Transverse colon (tissue), 4 donors: Measurements from ENCODE around the gene SVIL. TPM values are rescaled to one million over a fixed set of nuclear protein-coding genes. Genes with fewer than 3 reads are reported as not detected.

Experiments used
- DNase-seq: peaks from one replicate; pipeline ENCODE4 v3.0.0-alpha.2; 2019
- H3K27ac ChIP-seq, 4 donors: fragments of 200-600 bp; sonication (generic); 2 replicates each; pipeline ENCODE4 v1.5.1; 2016 to 2018; ENCODE audit warnings: inconsistent platforms in 4 of 4
- H3K27me3 ChIP-seq: fragments of 200-600 bp; sonication (generic); 2 replicates; pipeline ENCODE4 v1.5.1; 2017; ENCODE audit warnings: inconsistent platforms
- H3K36me3 ChIP-seq, 4 donors: fragments of 200-600 bp; sonication (generic); 2 replicates each; pipeline ENCODE4 v1.5.1; 2017 to 2019; ENCODE audit warnings: inconsistent platforms in 4 of 4
- H3K4me1 ChIP-seq, 4 donors: fragments of 200-600 bp; sonication (generic); 2 replicates each; pipeline ENCODE4 v1.5.1; 2017 to 2020; ENCODE audit warnings: inconsistent platforms in 4 of 4
- H3K4me3 ChIP-seq, 4 donors: fragments of 200-600 bp; sonication (generic); 1 replicate in 1 of 4; 2 replicates in 3 of 4; pipeline versions ENCODE4 v1.5.1 to v1.6.1; 2017 to 2019; ENCODE audit warnings: inconsistent platforms in 4 of 4
- H3K9me3 ChIP-seq, 2 donors: fragments of 200-600 bp; sonication (generic); 2 replicates each; pipeline ENCODE4 v1.5.1; 2017 to 2019; ENCODE audit warnings: inconsistent platforms in 2 of 2
- EP300 ChIP-seq: sonication (generic); formaldehyde crosslinking; IDR thresholded peaks from one replicate; pipeline ENCODE4 v1.6.1; 2017; ENCODE audit warnings: antibody characterized with exemption, low read depth
- POLR2A ChIP-seq: fragments of 450-650 bp; IDR thresholded peaks from one replicate; pipeline ENCODE4 v1.6.1; 2016; ENCODE audit warnings: antibody characterized with exemption, mild to moderate bottlenecking, moderate library complexity
- POLR2AphosphoS5 ChIP-seq, 3 donors: sonication (generic); formaldehyde crosslinking; IDR thresholded peaks; one replicate each; pipeline ENCODE4 v1.6.1; 2016; ENCODE audit warnings: antibody characterized with exemption in 3 of 3
- WGBS, 2 donors: methylation state at CpG; one replicate each; pipeline ENCODE4 v1.1.5; 2018; ENCODE audit warnings: low coverage in 1 of 2; 5-methylcytosine and 5-hydroxymethylcytosine counted together
- in situ Hi-C, 4 donors: fragments of 200-750 bp; cut with MboI; loops; one replicate each; pipeline versions ENCODE4 v1.15.0 to v1.15.1; 2017; ENCODE audit warnings: low sequenced_read_pairs in 3 of 4, low pct_ligation_motif_present in 1 of 4, low pct_unique_long_range_greater_than_20kb in 1 of 4
- intact Hi-C: fragments of 100-400 bp; cut with DNase I; formaldehyde crosslinking; loops from one replicate; pipeline ENCODE4 v1.15.1; 2023; ENCODE audit warnings: low total_unique reads
- total RNA-seq, 4 donors: library from RNA; depleted of rRNA; stranded (reverse); fragments of >200 nt; gene quantifications; one replicate each; pipeline ENCODE4 v1.1.0, GENCODE V29; 2016
- TF ChIP-seq, protein P1 (sequence below), 5 experiments: fragments of 200-600 bp in 3 of 5; fragments of 450-650 bp in 2 of 5; sonication (generic) in 3 of 5; IDR thresholded peaks; 1 replicate in 2 of 5; 2 replicates in 3 of 5; pipeline ENCODE4 v1.5.1; 2016 to 2017; ENCODE audit warnings: antibody characterized with exemption in 5 of 5, inconsistent platforms in 3 of 5, mild to moderate bottlenecking in 2 of 5, moderate library complexity in 1 of 5

SVIL gene
- total RNA-seq, 4 donors from 2014 or later = 146 to 192 (median 156) TPM

DNA sequence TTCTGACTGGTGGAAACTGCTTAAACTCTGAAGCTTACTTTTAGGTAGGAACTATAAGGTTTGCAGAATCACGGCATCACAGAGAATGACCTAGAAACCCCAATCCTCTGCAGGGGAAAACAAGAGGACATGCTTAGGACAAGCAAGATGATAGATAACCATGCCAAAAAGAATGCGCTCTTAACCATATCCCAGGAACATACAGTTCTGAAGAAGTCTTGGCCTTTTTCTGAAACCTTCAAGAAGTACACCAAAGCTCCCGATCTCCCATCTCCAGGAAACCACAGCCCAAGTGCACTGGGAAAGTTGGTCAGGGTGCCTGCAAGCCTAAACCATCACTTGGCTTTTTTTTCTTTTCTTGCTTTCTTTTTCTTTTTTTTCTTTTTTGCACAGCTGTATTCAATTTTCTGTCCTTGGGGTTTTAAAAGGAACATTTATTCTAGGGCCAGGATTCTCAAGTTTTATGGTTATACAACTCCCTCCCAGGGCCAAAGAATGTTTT lies 12.2 kb upstream of the SVIL start:
- Histone ChIP-seq H3K4me3 (peak overlapping the region in 3 of 4 donors; percentile 0 to 28 (median 8)), H3K9me3 (no peaks in the 10 kb centered on the region), H3K36me3 (no peaks in the 10 kb centered on the region), H3K27me3 (no peaks in the 10 kb centered on the region), H3K27ac (peak overlapping the region; percentile 83 to 86 (median 84)), H3K4me1 (peaks cover 38 to 71% (median 51%) of the 10 kb centered on the region in 4 donors)
- intact Hi-C loops = no loop called here
- TF ChIP-seq POLR2AphosphoS5 (IDR thresholded peaks at IDR 0.05) = peak in 2 of 3 donors; percentile 18 to 42
- TF ChIP-seq EP300 = no peak
- 14 to 33% methylated on average over 2 to 3 of the region's 3 CpGs for WGBS, 2 donors
- in situ Hi-C loops = no loop called here
- no peak for DNase-seq

DNA sequence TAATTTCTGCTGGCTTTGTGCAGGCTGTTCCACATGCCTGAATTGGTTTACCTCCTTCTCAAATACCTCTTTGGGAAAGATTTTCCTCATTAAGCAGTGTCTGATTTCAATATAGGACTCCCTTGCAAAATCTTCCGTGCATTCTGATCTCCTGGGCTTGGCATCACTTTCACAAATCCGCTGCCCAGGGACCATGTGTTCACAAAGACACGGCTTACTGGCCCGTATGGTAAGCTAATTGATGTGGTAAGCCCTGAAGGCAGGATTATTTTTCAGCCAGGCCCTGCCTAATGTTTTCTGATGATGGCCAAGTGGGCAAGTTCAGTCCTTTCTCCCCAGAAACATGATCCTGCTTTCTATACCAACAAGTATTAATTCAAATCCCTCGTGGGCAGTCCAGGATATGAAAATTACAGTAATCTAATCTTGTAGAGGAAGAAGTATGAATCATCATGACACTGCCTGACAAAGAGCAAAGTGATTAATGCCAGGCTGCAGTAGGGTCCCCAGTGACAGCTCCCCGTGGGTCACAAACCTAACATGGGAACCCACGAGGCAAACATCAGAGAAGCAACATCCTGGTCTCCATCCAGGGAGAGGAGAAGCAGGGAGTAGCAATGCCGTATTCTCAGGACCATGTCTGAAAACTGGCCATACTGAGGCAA lies 11.6 kb upstream of the SVIL start:
- TF ChIP-seq EP300 (no peak), POLR2A (no peak), POLR2AphosphoS5 (IDR thresholded peaks at IDR 0.05) (no peak)
- TF ChIP-seq, protein P1, sequence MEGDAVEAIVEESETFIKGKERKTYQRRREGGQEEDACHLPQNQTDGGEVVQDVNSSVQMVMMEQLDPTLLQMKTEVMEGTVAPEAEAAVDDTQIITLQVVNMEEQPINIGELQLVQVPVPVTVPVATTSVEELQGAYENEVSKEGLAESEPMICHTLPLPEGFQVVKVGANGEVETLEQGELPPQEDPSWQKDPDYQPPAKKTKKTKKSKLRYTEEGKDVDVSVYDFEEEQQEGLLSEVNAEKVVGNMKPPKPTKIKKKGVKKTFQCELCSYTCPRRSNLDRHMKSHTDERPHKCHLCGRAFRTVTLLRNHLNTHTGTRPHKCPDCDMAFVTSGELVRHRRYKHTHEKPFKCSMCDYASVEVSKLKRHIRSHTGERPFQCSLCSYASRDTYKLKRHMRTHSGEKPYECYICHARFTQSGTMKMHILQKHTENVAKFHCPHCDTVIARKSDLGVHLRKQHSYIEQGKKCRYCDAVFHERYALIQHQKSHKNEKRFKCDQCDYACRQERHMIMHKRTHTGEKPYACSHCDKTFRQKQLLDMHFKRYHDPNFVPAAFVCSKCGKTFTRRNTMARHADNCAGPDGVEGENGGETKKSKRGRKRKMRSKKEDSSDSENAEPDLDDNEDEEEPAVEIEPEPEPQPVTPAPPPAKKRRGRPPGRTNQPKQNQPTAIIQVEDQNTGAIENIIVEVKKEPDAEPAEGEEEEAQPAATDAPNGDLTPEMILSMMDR (IDR thresholded peaks at IDR 0.05) = no peak
- Histone ChIP-seq H3K36me3 (no peaks in the 10 kb centered on the region), H3K4me3 (peak overlapping the region in 1 of 4 donors; percentile 28), H3K27ac (peak overlapping the region; percentile 83 to 86 (median 84)), H3K9me3 (no peaks in the 10 kb centered on the region), H3K4me1 (peaks cover 38 to 71% (median 52%) of the 10 kb centered on the region in 4 donors), H3K27me3 (no peaks in the 10 kb centered on the region)
- no peak for DNase-seq
- 49% methylated on average over 8 of the region's 8 CpGs; no CpG with 5 or more reads in 1 of the 2 donors for WGBS, 2 donors
- in situ Hi-C loops = no loop called here
- intact Hi-C loops = no loop called here

DNA sequence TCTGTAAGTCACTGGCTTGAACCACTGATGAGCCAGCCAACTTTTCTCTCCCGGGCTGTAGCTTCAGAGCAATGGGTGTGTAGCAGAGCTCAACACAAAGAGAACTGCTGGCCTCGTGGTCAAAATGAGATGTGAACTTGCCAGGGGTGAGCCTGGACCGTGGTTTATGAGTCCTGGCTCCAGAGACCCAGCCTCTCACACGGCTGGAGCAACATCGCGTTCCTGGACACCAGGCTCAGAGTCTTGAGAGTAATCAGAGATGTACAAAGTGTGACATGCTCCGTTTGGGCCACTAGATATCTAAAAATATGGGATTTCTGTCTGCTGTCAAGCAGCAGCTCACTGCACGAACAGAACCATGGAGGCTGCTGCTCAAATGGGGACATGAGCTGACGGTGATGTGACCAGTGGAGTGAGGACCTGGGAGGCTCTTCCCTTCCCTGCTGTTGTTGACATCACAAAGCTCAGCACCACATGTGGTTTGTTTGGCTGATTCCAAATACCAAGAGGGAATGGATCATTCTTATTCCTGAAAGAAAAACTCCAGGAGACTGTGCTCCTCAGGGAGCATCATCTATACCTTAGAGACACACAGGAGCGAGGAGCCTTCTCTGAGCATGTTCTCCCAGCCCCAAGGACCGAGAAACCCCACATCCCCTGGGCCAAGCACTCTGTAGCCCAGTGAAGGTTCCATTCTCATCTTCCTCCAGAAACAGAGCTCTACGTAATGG lies 9.2 kb upstream of the SVIL start:
- H3K9me3 ChIP-seq = no peaks in the 10 kb centered on the region
- H3K4me3 ChIP-seq = no peak overlapping the region
- intact Hi-C loops (no loop called here), in situ Hi-C loops (no loop called here)
- 62% methylated on average over 12 of the region's 12 CpGs; no CpG with 5 or more reads in 1 of the 2 donors for WGBS, 2 donors
- no peak for DNase-seq
- H3K27me3 ChIP-seq = no peaks in the 10 kb centered on the region
- TF ChIP-seq EP300 = no peak
- no peak for TF ChIP-seq POLR2A
- peak in 1 of 3 donors; percentile 52 for TF ChIP-seq POLR2AphosphoS5 (IDR thresholded peaks at IDR 0.05)
- H3K27ac ChIP-seq = peak overlapping the region; percentile 83 to 86 (median 84)
- peaks cover 25 to 64% (median 44%) of the 10 kb centered on the region in 4 donors for H3K4me1 ChIP-seq
- no peaks in the 10 kb centered on the region for H3K36me3 ChIP-seq

DNA sequence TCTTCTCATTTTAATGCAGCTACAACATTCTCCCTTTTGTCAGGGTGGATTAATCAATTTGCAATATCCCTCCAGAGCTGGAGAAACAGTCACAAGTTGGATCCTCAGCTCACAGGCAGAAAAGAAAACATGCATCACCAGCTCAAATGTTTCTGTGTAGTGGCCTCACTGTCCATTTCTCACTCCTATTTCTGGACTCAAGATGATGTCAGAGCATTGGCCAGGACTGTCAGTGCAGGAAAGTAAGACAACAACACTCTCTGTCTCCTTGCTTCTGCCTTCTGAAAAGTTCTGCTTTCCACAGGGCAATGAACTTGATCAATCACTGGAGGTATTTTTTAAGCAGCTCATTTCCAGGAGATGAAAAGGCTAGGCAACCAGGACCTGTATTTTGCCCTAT lies 8.2 kb upstream of the SVIL start:
- H3K27ac ChIP-seq = peak overlapping the region; percentile 83 to 86 (median 84)
- intact Hi-C loops (no loop called here), in situ Hi-C loops (no loop called here)
- H3K36me3 ChIP-seq = no peaks in the 10 kb centered on the region
- H3K9me3 ChIP-seq = no peaks in the 10 kb centered on the region
- no peak overlapping the region for H3K4me3 ChIP-seq
- TF ChIP-seq, protein P1 (IDR thresholded peaks at IDR 0.05) = no peak
- peak in 2 of 3 donors; percentile 57 to 70 for TF ChIP-seq POLR2AphosphoS5 (IDR thresholded peaks at IDR 0.05)
- DNase-seq = no peak
- peaks cover 17 to 55% (median 35%) of the 10 kb centered on the region in 4 donors for H3K4me1 ChIP-seq
- no peaks in the 10 kb centered on the region for H3K27me3 ChIP-seq

DNA sequence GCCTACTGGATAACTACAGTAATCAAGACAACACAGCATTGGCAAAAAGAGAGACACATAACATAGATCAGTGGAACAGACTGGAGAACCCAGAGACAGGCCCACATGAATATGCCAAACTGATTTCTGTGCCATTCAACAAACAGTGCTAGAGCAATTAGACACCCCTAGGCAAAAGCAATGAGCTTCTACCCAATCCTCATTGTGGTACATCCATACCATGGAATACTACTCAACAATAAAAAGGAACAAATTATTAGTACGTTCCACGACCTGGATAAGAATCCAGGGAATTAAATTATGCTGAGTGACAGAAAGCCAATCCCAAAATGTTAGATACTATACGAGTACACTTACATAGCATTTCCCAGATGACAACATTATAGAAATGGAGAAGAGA lies 2.8 kb upstream of the SVIL start:
- Histone ChIP-seq H3K27ac (peak overlapping the region; percentile 85 to 90 (median 88)), H3K27me3 (no peaks in the 10 kb centered on the region), H3K9me3 (no peaks in the 10 kb centered on the region), H3K4me3 (no peak overlapping the region), H3K4me1 (peaks cover 12 to 49% (median 32%) of the 10 kb centered on the region in 4 donors), H3K36me3 (no peaks in the 10 kb centered on the region)
- TF ChIP-seq, protein P1 (IDR thresholded peaks at IDR 0.05) = no peak
- TF ChIP-seq EP300 = no peak
- 93 to 100% methylated on average over 3 of the region's 3 CpGs for WGBS, 2 donors
- in situ Hi-C loops = no loop called here
- no peak for DNase-seq
- intact Hi-C loops = no loop called here
